MCF 10A (cell line): Measurements from ENCODE around the gene KIF4B. TPM values are rescaled to one million over a fixed set of nuclear protein-coding genes. Genes with fewer than 3 reads are reported as not detected.

Experiments used
- BruUV-seq: library from RNA; stranded (reverse); fragments of 400-500 nt; replicated peaks from 2 replicates; lab custom pipeline; 2021; lab: Mats Ljungman, UMichigan
- CTCF ChIA-PET: fragments of 300-600 bp; sonication (Branson Sonifier 250); formaldehyde crosslinking; extraction: SDS; loops from one replicate; lab custom pipeline; 2021; ENCODE audit warnings: antibody characterized with exemption, inconsistent platforms; lab: Yijun Ruan, JAX
- POLR2A ChIA-PET: fragments of 300-600, 350-650 bp; sonication (Branson Sonifier 250); formaldehyde crosslinking; extraction: SDS; loops from one replicate; lab custom pipeline; 2020; ENCODE audit warnings: antibody characterized with exemption, inconsistent platforms; lab: Yijun Ruan, JAX
- DNase-seq: peaks from one replicate; pipeline ENCODE4 v3.0.0-alpha.2; 2018; ENCODE audit not compliant: unreplicated experiment
- H3K27ac Mint-ChIP-seq: one replicate; pipeline ENCODE4 v1.8.0; 2022; ENCODE audit warnings: mild to moderate bottlenecking, low read depth, mixed read lengths; ENCODE audit not compliant: unreplicated experiment
- H3K27me3 Mint-ChIP-seq: one replicate; pipeline ENCODE4 v1.8.0; 2022; ENCODE audit warnings: mixed read lengths; ENCODE audit not compliant: insufficient read depth, unreplicated experiment
- H3K36me3 Mint-ChIP-seq: one replicate; pipeline ENCODE4 v1.8.0; 2022; ENCODE audit warnings: mild to moderate bottlenecking, moderate library complexity, mixed read lengths; ENCODE audit not compliant: insufficient read depth, unreplicated experiment
- H3K4me1 Mint-ChIP-seq: one replicate; pipeline ENCODE4 v1.8.0; 2022; ENCODE audit warnings: mixed read lengths; ENCODE audit not compliant: insufficient read depth, unreplicated experiment
- H3K4me3 Mint-ChIP-seq: one replicate; pipeline ENCODE4 v1.8.0; 2022; ENCODE audit warnings: mild to moderate bottlenecking, moderate library complexity, mixed read lengths; ENCODE audit not compliant: unreplicated experiment
- H3K9me3 Mint-ChIP-seq: one replicate; pipeline ENCODE4 v1.8.0; 2022; ENCODE audit warnings: mixed read lengths; ENCODE audit not compliant: unreplicated experiment
- intact Hi-C: fragments of 100-400 bp; cut with micrococcal nuclease; formaldehyde crosslinking; loops from 2 replicates; pipeline ENCODE4 v1.14.1; 2022
- total RNA-seq: library from RNA; stranded (reverse); gene quantifications from 2 replicates; pipeline ENCODE4 v1.2.3, GENCODE V29; 2022
- TF ChIP-seq, protein P1 (sequence below): fragments of 200-600 bp; IDR thresholded peaks from one replicate; pipeline ENCODE4 v1.8.0; 2022; ENCODE audit warnings: antibody characterized with exemption, mild to moderate bottlenecking; ENCODE audit not compliant: unreplicated experiment

The KIF4B gene
- total RNA-seq, 1 experiment from 2014 or later, result not detected

DNA sequence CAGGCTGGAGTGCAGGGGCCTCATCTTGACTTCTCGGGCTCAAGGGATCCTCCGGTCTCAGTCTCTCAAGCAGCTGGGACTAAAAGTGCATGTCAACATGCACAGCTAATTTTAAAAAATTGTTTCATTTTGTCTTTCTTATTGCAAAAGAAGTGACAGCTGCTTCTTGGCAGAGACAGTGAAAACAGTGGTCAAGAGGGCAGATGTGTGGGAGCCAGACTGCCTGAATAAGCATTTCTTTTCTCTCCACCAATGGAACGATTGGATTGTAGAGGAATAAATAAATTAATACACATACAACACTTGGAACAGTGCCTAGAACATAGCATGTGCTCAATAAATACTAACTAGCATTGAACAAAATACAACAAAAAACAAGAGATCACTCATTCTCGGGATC is 27.4 kb upstream of the KIF4B start:
- POLR2A ChIA-PET, result interaction anchor here (1.4 kb wide), 1 partner anchor 14 kb away, joined by 3 read pairs; no protein-coding TSS in a partner anchor

DNA sequence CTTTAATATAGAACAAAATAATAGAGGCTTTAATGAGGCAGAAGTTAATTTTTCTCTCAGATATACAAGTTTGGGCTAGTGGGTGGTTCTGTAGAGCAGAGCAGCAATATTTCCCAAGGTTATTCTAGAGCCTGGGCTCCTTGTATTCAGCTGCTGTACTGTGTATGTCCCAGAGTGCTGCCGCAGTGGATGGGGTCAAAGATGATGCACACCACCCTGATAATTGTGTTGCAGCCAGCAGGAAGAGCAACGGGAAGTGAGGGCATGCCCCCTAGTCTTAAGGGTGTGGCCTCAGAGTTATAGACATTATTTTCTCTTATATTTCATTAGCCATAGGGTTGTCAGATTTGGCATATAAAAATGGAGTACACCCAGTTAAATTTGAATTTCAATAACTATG is 23.9 kb upstream of the KIF4B start:
- no peak for DNase-seq
- no peak overlapping the region for H3K4me3 Mint-ChIP-seq
- no peaks in the 10 kb centered on the region for H3K4me1 Mint-ChIP-seq
- no peaks in the 10 kb centered on the region for H3K36me3 Mint-ChIP-seq
- ChIA-PET POLR2A (no interaction called here), CTCF (interaction anchor here (0.6 to 2.3 kb wide), 4 partner anchors 15 to 167 kb away, joined by 3 to 10 read pairs (median 4); no protein-coding TSS in a partner anchor)
- no peak overlapping the region for H3K27ac Mint-ChIP-seq
- no peaks in the 10 kb centered on the region for H3K9me3 Mint-ChIP-seq
- TF ChIP-seq, protein P1, sequence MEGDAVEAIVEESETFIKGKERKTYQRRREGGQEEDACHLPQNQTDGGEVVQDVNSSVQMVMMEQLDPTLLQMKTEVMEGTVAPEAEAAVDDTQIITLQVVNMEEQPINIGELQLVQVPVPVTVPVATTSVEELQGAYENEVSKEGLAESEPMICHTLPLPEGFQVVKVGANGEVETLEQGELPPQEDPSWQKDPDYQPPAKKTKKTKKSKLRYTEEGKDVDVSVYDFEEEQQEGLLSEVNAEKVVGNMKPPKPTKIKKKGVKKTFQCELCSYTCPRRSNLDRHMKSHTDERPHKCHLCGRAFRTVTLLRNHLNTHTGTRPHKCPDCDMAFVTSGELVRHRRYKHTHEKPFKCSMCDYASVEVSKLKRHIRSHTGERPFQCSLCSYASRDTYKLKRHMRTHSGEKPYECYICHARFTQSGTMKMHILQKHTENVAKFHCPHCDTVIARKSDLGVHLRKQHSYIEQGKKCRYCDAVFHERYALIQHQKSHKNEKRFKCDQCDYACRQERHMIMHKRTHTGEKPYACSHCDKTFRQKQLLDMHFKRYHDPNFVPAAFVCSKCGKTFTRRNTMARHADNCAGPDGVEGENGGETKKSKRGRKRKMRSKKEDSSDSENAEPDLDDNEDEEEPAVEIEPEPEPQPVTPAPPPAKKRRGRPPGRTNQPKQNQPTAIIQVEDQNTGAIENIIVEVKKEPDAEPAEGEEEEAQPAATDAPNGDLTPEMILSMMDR, result no peak
- BruUV-seq, result no TSS peak
- intact Hi-C loops, result no loop called here
- H3K27me3 Mint-ChIP-seq, result no peaks in the 10 kb centered on the region

More for the DNA sequence above, 27.4 kb upstream of the KIF4B start:
- Mint-ChIP-seq H3K27me3 (no peaks in the 10 kb centered on the region), H3K36me3 (no peaks in the 10 kb centered on the region), H3K9me3 (no peaks in the 10 kb centered on the region), H3K27ac (no peak overlapping the region), H3K4me3 (no peak overlapping the region), H3K4me1 (no peaks in the 10 kb centered on the region)
- CTCF ChIA-PET, result interaction anchor here (0.5 to 4.4 kb wide), 7 partner anchors 11 to 1908 kb away, joined by 3 to 21 read pairs (median 3); no protein-coding TSS in a partner anchor
- no TSS peak for BruUV-seq
- DNase-seq, result no peak
- TF ChIP-seq, protein P1, result no peak
- intact Hi-C loops, result no loop called here

DNA sequence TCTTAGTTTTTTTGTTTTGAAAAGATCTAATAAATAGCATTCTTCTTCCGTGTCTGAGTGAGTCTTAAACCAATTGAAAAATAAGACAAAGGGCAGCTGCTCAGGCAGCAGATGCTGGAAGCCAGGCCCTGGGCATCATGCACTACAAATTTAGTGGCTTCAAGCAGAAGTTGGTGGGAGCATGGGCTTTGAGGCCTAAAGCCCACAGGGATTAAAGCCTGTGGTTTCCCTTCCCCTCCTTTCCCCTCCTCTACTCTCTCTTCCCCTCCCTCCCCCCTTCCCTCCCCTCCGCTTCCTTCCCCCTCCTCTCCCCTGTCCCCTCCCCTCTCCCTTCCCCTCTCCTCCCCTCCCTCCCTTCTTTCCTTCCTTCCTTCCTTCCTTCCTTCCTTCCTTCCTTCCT is 20.1 kb upstream of the KIF4B start:
- H3K4me3 Mint-ChIP-seq, result no peak overlapping the region
- H3K36me3 Mint-ChIP-seq, result no peaks in the 10 kb centered on the region

DNA sequence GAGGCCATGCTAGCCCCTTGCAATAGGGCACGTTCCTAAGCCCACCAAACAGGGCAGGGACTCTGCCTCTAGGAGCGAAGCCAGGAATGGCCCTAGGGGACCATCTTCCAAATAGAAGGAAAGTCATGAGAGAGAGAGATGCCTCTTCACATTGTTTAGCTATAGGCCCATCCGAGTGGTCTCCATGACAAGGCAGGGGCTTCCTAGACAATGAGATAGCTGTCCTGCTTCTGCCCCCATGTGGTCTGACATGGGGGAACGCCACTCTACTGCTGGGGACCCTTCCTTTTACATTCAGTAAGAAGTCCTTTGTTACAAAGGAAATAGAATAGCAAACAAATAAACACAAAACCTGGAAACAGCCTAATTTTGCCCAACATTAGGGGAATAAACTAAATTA is 17.9 kb upstream of the KIF4B start:
- H3K36me3 Mint-ChIP-seq, result no peaks in the 10 kb centered on the region
- intact Hi-C loops, result no loop called here
- no peak overlapping the region for H3K4me3 Mint-ChIP-seq
- ChIA-PET CTCF (interaction anchor here (0.5 to 2.9 kb wide), 5 partner anchors 9 to 361 kb away, joined by 3 to 11 read pairs (median 5); no protein-coding TSS in a partner anchor), POLR2A (interaction anchor here (0.6 kb wide), 1 partner anchor 1727 kb away, joined by 3 read pairs; no protein-coding TSS in a partner anchor)
- no peak for DNase-seq
- no TSS peak for BruUV-seq
- no peaks in the 10 kb centered on the region for H3K27me3 Mint-ChIP-seq
- TF ChIP-seq, protein P1, result no peak
- peaks cover 11% of the 10 kb centered on the region for H3K4me1 Mint-ChIP-seq
- no peaks in the 10 kb centered on the region for H3K9me3 Mint-ChIP-seq
- H3K27ac Mint-ChIP-seq, result no peak overlapping the region

More for the DNA sequence above, 20.1 kb upstream of the KIF4B start:
- Mint-ChIP-seq H3K9me3 (no peaks in the 10 kb centered on the region), H3K27me3 (no peaks in the 10 kb centered on the region), H3K27ac (no peak overlapping the region), H3K4me1 (peaks cover 11% of the 10 kb centered on the region)
- no peak for DNase-seq
- ChIA-PET CTCF (interaction anchor here (0.6 kb wide), 1 partner anchor 371 kb away, joined by 3 read pairs; no protein-coding TSS in a partner anchor), POLR2A (no interaction called here)
- TF ChIP-seq, protein P1, result no peak
- no TSS peak for BruUV-seq
- intact Hi-C loops, result no loop called here
